Measurements from ENCODE around the gene SCN1B. TPM values are rescaled to one million over a fixed set of nuclear protein-coding genes. Genes with fewer than 3 reads are reported as not detected.

The SCN1B gene
- total RNA-seq, 1 donor from 2014 or later: 1.1 TPM

DNA sequence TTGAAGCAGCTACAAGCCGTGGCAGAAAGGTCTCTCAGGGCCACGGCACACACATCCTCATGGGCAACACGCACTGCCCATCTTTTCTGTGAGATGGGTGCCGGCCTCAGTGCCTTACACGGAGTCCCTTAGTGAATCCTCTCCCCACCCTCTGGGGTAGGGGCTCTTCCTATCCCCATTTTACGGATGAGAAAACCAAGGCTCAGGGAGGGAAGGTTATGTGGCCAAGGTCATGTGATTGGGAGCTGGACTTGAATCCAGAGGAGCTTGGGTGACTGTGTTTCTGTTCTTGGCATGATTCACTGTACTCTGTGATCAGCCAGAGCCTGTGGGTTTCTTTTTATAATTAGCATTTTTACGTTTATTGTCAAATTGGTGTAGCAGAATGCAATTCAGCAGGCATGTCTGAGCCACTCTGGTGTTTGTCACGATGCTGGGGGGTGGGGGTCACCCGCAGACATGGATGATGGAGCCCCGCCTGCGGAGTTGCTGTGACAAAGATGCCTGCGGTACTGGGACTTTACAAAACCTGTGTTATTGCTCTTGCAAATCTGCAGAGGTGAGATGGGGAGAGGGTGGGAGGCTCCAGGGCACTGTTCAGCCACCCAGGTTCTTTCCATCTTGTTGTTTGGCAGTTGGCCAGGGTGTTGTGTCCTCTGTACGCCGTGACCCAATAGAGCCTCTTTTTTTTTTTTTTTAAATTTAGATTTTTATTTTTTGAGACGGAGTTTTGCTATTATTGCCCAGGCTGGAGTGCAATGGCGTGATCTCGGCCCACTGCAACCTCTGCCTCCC lies 4.5 kb downstream of the SCN1B start:
- peaks cover 30% of the 10 kb centered on the region for H3K27me3 Mint-ChIP-seq
- no peak overlapping the region for H3K27ac Mint-ChIP-seq
- DNase-seq (ENCODE audit: extremely low spot score, unreplicated experiment): no peak
- no peak overlapping the region for H3K4me3 Mint-ChIP-seq
- H3K4me1 Mint-ChIP-seq (ENCODE audit: unreplicated experiment): peaks cover 12% of the 10 kb centered on the region
- TF ChIP-seq, protein P1, sequence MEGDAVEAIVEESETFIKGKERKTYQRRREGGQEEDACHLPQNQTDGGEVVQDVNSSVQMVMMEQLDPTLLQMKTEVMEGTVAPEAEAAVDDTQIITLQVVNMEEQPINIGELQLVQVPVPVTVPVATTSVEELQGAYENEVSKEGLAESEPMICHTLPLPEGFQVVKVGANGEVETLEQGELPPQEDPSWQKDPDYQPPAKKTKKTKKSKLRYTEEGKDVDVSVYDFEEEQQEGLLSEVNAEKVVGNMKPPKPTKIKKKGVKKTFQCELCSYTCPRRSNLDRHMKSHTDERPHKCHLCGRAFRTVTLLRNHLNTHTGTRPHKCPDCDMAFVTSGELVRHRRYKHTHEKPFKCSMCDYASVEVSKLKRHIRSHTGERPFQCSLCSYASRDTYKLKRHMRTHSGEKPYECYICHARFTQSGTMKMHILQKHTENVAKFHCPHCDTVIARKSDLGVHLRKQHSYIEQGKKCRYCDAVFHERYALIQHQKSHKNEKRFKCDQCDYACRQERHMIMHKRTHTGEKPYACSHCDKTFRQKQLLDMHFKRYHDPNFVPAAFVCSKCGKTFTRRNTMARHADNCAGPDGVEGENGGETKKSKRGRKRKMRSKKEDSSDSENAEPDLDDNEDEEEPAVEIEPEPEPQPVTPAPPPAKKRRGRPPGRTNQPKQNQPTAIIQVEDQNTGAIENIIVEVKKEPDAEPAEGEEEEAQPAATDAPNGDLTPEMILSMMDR (conservative IDR thresholded peaks at IDR 0.05): no peak
- no peaks in the 10 kb centered on the region for H3K36me3 Mint-ChIP-seq
- no peaks in the 10 kb centered on the region for H3K9me3 Mint-ChIP-seq

DNA sequence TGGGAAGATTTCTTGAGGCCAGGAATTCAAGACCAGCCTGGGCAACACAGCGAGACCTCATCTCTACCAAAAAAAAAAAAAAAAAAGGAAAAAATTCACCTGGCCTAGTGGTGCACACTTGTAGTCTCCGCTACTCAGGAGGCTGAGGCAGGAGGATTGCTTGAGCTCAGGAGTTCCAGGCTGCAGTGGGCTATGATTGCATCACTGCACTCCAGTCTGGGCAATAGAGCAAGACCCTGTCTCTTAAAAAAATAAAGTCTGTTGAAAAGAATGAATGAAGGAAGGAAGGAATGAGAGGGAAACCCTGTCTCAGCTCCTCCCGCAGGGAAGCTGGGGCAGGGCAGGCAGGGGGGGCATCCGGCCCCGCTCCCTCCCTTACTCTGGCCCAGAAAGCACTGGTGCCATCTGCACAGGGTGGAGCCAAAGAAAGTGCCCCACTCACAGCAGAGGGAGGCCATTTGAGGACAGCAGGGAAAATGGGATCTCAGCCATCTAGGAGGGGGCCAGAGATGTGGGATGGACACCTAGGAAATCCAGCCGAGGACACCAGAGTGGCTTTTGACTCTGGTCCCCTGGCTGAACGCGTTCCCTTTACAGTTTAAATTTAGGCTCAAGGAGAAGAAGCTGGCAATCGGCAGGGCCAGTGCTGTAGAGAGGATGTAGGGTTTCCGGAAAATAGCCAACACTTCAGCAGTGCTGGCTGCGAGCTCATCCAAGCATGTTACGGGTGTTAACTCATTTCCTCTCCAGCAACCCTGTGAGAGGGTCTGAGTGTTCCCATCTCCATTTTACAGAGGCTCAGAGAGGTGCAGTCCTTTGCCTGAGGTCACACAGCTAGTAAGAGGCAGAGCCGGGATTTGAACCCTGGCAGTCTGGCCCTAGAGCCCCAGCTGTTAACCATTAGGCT lies 7.7 kb downstream of the SCN1B start:
- H3K36me3 Mint-ChIP-seq: no peaks in the 10 kb centered on the region
- H3K4me3 Mint-ChIP-seq: no peak overlapping the region
- no peak overlapping the region for H3K27ac Mint-ChIP-seq
- TF ChIP-seq, protein P1 (conservative IDR thresholded peaks at IDR 0.05): no peak
- H3K9me3 Mint-ChIP-seq: no peaks in the 10 kb centered on the region
- peaks cover 12% of the 10 kb centered on the region for H3K4me1 Mint-ChIP-seq (ENCODE audit: unreplicated experiment)
- peaks cover 10% of the 10 kb centered on the region for H3K27me3 Mint-ChIP-seq
- DNase-seq (ENCODE audit: extremely low spot score, unreplicated experiment): no peak

DNA sequence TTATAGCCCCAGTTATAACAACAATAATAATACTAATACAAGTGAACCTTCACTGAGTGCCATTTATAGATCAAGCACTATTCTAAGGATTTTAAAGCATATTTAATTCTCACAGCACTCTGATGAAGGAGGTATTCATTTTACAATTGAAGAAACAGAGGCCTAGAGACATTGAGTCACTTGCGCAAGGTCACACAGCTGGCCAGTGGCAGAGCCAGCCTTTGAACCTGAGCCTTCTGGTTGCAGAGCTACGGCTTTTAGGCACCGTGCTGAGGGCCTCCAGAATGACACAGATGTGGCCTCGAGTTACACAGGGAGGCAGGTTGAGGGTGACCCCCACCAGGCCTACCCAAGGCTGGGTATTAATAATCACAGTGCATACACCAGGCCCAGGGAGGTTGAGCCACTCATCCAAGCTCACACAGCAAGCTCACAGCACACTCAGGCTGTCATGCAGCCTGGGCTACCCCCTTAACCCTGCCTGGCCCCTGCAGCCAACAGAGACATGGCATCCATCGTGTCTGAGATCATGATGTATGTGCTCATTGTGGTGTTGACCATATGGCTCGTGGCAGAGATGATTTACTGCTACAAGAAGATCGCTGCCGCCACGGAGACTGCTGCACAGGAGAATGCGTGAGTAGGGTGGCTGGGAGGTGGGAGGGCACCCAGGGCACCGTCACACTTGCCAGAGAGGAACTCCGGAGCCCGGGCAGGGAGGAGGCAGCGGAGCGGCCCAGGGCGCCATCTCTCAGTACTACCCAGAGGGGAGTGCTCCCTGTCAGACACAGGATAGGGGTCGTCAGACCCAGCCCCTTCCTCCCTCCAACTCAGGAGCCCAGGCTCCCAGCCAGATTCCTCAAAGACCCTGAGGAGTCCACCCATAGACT lies 8.6 kb downstream of the SCN1B start:
- TF ChIP-seq, protein P1 (conservative IDR thresholded peaks at IDR 0.05): no peak
- H3K27ac Mint-ChIP-seq: no peak overlapping the region
- peaks cover 4% of the 10 kb centered on the region for H3K27me3 Mint-ChIP-seq
- H3K36me3 Mint-ChIP-seq: no peaks in the 10 kb centered on the region
- H3K9me3 Mint-ChIP-seq: no peaks in the 10 kb centered on the region
- no peak for DNase-seq (ENCODE audit: extremely low spot score, unreplicated experiment)
- no peak overlapping the region for H3K4me3 Mint-ChIP-seq
- H3K4me1 Mint-ChIP-seq (ENCODE audit: unreplicated experiment): peaks cover 12% of the 10 kb centered on the region

DNA sequence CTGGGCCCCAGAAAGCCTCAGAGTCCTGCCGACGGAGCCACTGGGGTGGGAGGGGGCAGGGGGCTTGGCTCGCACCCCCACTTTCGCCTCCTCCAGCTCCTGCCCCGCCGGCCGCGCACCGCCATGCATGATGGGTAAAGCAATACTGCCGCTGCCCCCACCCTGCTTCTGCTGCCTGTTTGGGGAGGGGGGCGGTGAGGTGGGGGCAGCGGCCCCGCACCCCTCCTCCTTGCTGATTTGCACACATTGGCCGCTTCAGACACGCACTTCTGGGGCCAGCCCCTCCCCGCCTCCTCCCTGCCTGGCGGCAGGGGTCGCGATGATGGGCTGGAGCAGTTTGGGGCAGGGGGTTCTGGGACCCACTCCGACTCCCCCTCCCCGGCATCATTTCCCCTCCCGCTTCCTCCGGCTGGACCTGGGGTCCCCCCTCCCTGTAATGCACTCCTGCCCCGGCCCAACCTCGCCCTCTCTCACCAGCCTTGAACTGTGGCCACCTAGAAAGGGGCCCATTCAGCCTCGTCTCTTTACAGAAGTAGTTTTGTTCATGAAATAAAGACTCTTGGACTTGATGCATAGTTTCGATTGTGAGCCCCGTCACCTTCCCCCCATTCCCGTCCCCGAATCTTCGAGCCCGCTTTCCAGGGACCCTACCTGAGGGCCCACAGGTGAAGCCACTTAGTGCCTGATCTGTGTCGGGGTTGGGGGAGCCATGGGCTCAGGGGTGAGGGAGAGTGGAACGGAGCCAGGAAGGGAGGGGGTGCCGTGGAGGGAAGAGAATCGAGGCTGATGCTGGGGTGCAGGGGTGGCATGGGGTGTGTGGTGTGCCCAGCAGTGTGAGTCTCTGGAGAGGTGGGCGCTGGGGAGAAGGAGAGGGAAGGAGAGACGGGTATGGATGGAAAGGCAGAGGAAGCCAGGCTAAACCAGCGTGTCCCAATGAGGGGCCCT lies 9.9 kb downstream of the SCN1B start:
- H3K4me3 Mint-ChIP-seq: peak overlapping the region; percentile 70
- TF ChIP-seq, protein P1 (conservative IDR thresholded peaks at IDR 0.05): no peak
- no peaks in the 10 kb centered on the region for H3K36me3 Mint-ChIP-seq
- no peaks in the 10 kb centered on the region for H3K27me3 Mint-ChIP-seq
- H3K9me3 Mint-ChIP-seq: no peaks in the 10 kb centered on the region
- H3K27ac Mint-ChIP-seq: peak overlapping the region; percentile 41
- no peak for DNase-seq (ENCODE audit: extremely low spot score, unreplicated experiment)
- peaks cover 20% of the 10 kb centered on the region for H3K4me1 Mint-ChIP-seq (ENCODE audit: unreplicated experiment)

All from type B pancreatic cell (in vitro differentiated cells).